HG03060 (cell line): ENCODE results near the gene NDUFB7.
"Not testable (repeated sequence)": the region's sequence is repeated elsewhere in the genome, so short reads cannot be mapped to it uniquely, and the experiment has no call there.

Experiments used
- ATAC-seq: cut with Tn5 transposase; IDR thresholded peaks from one replicate; pipeline ENCODE4 v1.9.1; 2021; ENCODE audit warnings: low read depth, moderate number of reproducible peaks; ENCODE audit not compliant: unreplicated experiment

NDUFB7 gene

GRCh38 chr19:14571695-14572490 lies at the start of gene NDUFB7:
Gene NDUFB7 (minus strand): TSS chr19:14572066. CDS start chr19:14572000, 66 bp downstream.
- peak; percentile 89 for ATAC-seq

- ATAC-seq = no peak
These were observed 47.5 kb upstream of the NDUFB7 start for GRCh38 chr19:14619404-14619803.

DNA sequence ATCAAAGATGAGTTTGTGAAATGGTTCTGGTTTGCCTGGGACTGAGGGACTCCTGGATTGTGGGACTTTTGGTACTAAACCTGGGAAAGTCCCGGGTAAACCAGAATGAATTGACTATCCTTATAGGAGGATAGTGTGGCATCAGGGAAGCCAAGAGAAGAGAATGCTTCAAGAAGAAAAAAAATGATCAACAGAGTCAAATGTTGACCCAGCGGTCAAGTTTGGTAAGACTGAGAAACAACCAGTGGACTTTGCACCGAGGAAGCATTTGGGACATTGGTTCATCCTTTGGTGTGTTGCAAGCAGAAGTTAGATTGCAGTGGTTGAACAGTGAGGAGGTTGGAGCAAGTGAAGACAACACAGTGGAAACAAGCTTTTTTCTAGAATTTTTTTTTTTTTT lies 44.5 kb upstream of the NDUFB7 start:
- no peak for ATAC-seq

DNA sequence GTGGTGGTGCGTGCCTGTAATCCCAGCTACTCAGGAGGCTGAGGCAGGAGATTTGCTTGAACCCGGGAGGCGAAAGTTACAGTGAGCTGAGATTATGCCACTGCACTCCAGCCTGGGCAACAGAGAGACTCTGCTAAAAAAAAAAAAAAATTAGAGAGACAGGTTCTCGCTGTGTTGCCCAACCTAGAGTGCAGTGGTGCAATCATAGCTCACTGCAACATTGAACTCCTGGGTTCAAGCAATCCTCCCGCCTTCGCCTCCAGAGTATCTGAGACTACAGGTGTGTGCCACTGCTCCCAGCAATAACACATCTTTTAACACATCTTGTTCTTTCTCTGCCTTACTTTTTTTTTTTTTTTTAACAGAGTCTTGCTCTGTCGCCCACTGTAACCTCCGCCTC lies 43.8 kb upstream of the NDUFB7 start:
- ATAC-seq = no peak

GRCh38 chr19:14614099-14614412 lies 42.2 kb upstream of the NDUFB7 start:
- no peak for ATAC-seq

DNA sequence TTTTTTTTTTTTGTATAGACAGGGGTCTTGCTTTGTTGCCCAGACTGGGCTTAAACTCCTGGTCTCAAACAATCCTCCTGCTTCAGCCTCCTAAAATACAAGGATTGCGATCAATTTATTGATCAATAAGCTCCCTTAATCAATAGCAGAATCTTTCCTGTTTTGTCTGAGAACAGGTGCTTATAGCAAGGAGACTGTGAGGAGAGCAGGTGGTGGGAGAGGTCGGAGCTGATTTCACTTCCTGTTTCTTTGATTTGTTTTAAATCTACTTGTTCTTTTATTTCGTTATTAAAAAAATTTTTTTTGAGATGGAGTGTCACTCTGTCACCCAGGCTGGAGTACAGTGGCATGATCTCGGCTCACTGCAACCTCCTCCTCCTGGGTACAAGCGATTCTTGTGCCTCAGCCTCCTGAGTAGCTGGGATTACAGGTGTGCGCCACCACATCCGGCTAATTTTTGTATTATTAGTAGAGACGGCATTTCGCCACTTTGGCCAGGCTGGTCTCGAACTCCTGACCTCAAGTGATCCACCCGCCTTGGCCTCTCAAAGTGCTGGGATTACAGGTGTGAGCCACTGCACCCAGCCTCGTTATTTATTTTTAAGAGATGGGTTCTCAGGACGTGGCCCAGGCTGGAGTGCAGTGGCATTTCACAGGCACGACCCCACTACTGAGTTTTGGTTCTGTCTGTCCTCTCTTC lies 41.7 kb upstream of the NDUFB7 start:
- not testable (repeated sequence) for ATAC-seq

DNA sequence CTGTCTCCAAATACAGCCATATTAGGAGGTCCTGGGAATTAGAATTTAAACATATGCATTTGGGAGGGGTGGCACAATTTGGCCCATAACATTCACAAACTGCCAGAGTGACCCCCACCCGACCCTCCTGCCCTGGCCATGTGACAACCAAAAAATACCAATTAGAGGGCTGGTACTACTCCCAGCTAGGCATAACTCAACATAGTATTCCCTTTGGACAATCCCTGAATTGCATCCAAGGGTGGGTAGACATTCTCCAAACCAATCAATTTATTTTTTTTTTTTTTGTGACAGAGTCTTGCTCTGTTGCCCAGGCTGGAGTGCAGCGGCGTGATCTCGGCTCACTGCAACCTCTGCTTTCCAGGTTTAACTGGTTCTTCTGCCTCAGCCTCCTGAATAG lies 40.8 kb upstream of the NDUFB7 start:
- ATAC-seq = no peak

GRCh38 chr19:14612242-14612641 lies 40.4 kb upstream of the NDUFB7 start:
- ATAC-seq = not testable (repeated sequence)

DNA sequence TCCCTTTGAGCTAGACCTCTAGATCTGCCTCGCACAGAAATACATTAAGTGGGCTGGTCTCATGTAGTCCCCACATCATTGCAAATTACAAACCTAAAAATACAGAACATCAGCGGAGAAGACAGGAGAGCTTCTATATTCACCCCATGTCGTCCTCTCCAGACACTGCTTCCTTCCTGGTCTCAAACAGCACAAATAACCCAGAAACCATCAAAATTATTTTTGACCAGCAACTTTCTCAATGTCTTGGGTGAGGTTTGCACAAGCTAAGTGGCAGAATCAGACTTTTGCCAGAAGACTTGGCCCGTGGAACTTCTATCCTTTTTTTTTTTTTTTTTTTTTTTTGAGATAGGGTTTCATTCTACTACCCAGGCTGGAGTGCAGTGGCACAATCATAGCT lies 39.2 kb upstream of the NDUFB7 start:
- ATAC-seq = no peak

DNA sequence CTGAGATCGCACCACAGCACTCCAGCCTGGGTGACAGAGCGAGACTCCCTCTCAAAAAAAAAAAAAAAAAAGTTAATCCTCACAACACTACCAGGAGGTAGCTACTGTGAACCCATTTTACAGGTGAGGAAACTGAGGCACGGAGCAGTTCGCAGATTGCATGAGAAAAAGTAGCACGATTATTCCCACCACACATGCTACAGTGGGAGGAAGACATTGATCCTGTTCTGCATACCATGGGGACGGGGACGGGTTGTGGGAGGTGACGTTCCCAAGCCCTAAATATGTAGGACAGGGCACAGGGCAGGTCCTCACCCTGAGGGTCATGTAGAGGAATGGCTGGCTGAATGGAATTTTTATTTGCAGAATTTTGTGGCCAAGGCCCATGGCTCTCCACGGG lies 34.8 kb upstream of the NDUFB7 start:
- no peak for ATAC-seq

GRCh38 chr19:14603990-14604387 lies 32.1 kb upstream of the NDUFB7 start:
- ATAC-seq = no peak

- no peak for ATAC-seq
These were observed 27.8 kb upstream of the NDUFB7 start for GRCh38 chr19:14599548-14600147.

DNA sequence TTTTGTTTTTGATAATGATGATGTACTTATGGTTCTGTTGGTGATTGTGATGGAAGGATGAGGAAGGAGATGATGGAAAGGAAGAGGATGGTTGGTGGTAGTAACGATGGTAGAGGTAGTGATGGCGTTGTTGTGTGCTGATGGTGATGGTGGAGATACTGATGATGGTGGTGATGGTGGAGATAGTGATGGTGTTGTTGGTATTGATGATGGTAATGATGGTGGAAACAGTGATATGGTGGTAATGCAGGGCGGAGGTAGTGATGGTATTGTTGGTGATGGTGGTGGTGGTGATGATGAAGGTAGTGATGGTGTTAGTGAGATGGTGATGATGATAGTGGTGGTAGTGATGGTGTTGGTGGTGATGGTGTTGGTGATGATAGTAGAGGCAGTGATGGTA lies 23.7 kb upstream of the NDUFB7 start:
- ATAC-seq = no peak

GRCh38 chr19:14589433-14589832 lies 17.6 kb upstream of the NDUFB7 start:
- ATAC-seq = not testable (repeated sequence)

DNA sequence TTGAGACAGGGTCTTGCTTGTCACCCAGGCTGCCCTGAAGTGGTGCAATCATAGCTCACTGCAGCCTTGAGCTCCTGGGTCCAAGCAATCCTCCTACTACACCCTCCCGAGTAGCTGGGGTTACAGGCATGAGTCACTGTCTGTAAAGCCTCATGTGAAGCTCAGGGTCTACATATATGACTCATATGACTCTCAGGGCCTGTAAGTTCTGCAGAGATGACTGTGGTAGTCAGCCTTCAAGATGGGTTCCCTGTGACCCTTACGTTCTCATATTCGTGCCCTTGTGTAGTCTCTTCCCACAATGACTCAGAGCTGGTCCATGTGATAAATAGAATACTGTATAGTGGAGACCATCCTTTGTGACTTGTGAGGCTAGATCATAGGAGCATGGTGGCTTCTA lies 13.3 kb upstream of the NDUFB7 start:
- ATAC-seq = peak; percentile 76

GRCh38 chr19:14584372-14584771 lies 12.5 kb upstream of the NDUFB7 start:
- ATAC-seq = not testable (repeated sequence)

DNA sequence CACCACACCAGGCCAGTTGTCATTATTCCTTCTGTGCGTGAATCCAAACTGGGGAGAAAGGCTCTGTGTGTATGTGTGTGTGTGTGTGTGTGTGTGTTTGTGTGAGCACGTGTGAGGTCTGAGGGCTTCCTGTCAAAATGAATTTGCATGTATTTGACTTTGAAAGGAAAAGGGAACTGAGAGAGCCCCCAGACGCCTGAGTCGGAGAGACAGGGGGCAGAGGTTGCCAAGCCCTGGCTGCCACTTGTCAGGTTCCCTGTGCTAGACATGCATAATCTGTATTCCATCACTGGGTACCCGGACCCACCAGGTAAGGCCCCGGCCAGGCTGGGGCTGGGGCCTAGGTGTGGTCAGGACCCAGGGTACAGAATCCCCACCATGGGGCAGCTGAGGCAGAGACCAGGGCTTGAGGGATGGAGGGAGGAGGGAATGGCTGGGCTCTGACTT lies 11.1 kb upstream of the NDUFB7 start, which contains the start of gene CLEC17A:
CLEC17A (plus strand) TSS at position 191 of the 447 bp plus-strand sequence; CDS start at position 268, 77 bp downstream.
- ATAC-seq = no peak

DNA sequence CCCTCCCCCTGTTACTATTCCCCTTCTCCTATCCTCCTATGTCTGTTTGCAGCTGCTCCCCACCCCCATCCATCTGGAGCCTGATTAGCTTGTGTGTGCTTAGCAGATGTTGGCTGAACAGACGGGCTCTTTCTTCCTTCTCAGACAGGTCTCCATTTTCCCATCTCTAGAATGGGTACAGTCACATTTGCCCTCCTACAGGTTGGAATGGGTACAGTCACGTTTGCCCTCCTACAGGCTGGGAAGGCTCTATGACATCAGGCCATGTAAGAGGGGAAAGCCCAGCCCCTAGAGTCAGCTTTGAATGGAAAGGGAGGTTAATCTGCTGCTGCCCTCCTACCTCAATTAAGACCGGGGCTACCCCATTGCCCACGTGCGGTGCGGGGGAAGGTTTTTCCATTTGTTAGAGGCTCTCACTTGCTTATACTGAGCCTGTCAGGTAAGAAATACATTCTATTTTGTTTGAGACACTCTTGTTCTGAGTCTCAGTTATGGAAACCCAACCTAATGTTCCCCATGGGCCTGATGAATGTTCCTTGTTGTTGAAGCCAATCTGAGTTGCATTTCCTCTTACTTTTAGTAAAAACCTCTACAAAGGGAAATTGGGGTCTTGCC lies 8.9 kb upstream of the NDUFB7 start:
- no peak for ATAC-seq

- ATAC-seq = no peak
These were observed 6.1 kb upstream of the NDUFB7 start for GRCh38 chr19:14577885-14578427.

GRCh38 chr19:14577264-14577663 lies 5.4 kb upstream of the NDUFB7 start:
- no peak for ATAC-seq

GRCh38 chr19:14576363-14576762 lies 4.5 kb upstream of the NDUFB7 start:
- no peak for ATAC-seq
